Stimulated activated CD4-positive, alpha-beta T cell treated with anti-CD3 and anti-CD28 coated beads, Interleukin-4, amount 100 ng/mL, for 48 hours (primary cell): ENCODE measurements around the gene SLC19A1.

Experiments used
- DNase-seq, 2 donors: peaks; one replicate each; pipeline ENCODE4 v3.0.0-alpha.2; 2020; ENCODE audit warnings: low read depth in 2 of 2

SLC19A1 gene

DNA sequence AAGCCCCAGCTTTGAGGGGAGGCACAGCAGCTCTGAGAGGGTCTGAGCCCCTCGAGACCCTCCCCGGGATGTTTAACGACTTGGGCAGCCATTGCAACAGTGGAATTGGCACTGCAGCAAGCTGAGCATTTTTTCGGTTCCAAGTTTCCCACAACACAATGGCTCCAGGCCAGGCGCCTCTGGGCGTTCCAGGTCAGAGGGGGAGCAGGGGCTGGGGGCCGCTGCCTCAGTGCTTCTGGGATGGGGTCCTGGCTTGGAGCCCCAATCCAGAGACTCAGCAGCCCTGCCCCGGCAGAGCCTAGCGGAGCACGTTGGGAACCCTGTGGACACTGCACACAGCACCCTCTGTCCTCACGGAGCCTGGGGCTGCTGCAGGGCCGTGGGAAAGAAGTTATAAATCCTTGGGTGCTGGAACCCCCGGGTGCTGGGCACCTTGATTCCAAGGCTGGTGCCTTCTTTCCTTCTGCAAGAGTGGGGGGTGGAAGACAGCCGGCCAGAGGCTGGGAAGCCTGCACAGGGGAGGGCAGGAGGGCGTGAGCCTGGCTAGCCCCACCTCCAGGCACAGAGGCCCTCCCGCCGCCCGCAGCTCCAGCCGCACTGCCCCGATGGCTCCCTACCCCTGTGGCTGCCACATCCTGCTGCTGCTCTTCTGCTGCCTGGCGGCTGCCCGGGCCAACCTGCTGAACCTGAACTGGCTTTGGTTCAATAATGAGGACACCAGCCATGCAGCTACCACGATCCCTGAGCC lies 87.1 kb downstream of the SLC19A1 start:
- no peak for DNase-seq

- DNase-seq = no peak
Measured at GRCh38 chr21:45454060-45454925, 87.9 kb downstream of the SLC19A1 start.

GRCh38 chr21:45453308-45453950 lies 88.8 kb downstream of the SLC19A1 start:
- no peak for DNase-seq

GRCh38 chr21:45452696-45453307 lies 89.4 kb downstream of the SLC19A1 start:
- DNase-seq = no peak

DNA sequence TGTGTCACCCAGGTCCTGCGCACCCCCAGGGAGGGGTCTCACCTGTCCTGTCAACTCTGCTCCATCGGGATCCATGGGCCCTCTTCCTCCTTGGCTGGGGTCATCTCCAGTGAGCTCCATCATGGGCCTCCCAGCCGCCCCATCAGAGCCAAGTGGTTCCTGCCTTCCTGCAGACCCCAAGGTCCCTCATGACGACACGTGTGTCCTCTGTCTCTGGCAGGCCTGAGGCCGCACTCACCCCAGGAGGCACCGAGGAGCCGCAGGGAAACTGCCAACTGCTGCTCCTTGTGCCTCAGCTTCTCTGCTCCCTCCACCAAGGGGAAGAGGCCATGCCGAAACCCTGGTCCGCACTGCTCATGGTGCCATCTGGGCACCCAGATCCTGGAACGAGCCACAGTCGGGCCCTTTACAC lies 90.5 kb downstream of the SLC19A1 start:
- no peak for DNase-seq

DNA sequence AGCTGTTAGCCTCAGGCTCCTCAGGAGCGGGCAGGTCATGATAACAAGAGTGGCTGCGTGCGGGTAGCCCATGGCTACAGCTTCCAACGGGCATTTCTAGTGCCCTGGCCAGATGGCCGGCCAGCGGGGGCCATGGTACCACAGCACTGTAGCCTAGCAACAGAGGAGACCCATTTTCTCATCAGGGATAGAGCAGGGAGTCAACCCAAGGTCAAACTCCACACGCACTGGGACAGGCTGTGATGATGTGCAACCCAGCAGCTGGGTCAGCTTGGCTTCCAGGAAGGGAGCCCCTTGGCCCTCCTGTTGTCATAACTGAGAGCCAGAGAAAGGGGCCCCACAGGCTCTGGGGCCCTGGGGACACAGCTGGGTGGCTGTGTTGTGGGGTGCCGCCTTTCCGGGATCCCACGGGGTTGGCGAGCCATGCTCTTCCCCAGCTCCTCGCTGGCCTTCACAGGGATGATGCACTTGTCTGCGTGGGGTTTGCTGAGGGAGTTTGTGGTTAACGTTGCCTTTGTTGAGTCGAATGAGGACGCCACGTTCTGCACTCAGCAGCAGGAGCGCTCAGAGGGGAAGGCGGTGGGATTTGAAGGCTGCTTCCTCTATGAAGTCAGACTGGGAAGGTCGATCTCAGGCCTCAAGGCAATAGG lies 91.0 kb downstream of the SLC19A1 start:
- DNase-seq = no peak

GRCh38 chr21:45450423-45451090 lies 91.7 kb downstream of the SLC19A1 start:
- no peak for DNase-seq

- DNase-seq = no peak
Measured at GRCh38 chr21:45449658-45450422, 92.4 kb downstream of the SLC19A1 start.

DNA sequence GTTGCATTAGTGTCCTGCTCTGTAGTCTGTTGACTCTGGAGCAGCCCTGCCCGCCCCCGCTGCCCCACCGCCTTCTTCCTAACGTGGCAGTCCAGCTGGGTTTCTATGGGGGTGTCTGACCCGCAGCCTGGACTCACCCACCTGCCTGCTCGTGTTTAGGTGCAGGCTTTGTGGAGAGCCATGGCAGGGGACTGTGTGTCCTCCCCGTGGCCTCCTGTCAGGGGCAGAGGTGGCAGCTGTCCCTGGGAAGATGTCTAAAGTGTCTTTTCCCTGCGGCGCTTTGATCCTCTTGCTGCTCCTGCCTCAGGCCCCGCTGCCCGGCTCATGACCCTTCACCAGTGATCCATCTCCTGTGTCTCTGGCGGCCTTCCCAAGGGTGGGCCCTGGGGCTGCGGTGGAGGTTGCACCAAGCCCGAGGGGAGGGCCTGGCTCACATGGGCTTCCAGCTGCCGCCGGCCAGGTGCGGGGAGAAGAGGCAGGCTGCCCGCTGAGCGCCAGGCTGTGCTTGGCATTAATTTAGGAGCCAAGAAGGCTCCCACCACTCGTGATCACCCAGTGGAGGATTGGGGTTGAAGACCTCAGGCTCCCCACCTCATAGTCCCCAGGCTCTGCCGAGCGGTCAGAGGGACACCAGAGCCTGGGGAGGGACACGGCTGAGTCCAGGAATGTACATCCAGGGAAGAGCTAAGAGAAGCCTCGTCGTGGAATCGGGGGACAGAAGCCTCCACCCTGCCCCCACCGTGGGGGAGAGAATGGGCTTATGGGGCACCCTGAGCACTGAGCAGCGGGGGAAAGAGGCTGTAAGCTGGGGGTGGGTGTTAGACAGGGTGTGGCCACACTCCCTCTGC lies 93.2 kb downstream of the SLC19A1 start:
- DNase-seq = no peak

- no peak for DNase-seq
Measured at GRCh38 chr21:45448283-45448809, 93.9 kb downstream of the SLC19A1 start.
